CD4-positive, alpha-beta T cell treated with Interleukin-6 at 100 ng/mL for 8 hours (primary cell): ENCODE results near the gene KCTD15.

Source experiments
- DNase-seq: peaks from one replicate; pipeline ENCODE4 v3.0.0-alpha.2; 2020; ENCODE audit warnings: mixed read lengths, low spot score

The KCTD15 gene

DNA sequence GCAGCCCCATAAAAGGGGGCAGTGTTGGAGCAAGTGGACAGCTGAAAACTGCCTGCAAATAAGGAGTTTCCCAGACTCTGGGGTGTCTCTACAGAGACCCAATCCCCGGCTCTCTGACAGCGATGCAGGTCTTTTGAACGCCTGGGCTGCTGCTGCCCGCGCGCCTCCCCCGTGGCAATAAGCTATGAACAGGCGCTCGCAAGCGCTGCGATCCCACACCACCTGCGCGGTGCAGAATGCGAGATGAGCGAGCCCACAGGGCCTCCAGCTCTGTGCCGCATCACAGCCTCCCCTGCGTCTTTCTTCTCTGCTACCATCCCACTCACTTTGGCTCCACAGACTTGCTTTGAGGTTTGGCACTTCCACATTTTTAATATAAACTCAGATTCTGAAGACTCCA lies 62.3 kb downstream of the KCTD15 start:
- no peak for DNase-seq

GRCh38 chr19:33860312-33861090 lies 63.8 kb downstream of the KCTD15 start:
- no peak for DNase-seq

DNA sequence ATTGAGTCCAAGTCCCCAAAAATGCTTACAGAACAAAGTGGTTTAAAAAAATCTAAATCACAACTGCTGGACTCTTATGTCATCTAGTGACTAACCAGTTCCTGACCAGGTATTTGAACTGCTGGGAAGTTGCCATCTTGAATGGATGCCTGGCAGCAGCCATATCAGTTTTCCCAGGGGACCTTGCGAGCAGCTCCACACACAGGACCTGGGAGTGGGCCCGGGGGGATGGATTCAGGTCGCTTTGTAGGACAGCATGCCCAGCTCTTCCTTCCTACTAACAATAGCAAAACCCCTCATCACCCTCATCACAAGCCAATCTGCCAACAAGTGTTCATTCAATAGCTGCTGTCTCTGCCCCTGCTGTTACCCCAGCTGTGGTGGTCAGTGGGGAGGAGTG lies 65.3 kb downstream of the KCTD15 start:
- DNase-seq = no peak

- DNase-seq = no peak
Measured at GRCh38 chr19:33862981-33863380, 66.3 kb downstream of the KCTD15 start.

GRCh38 chr19:33863436-33863835 lies 66.8 kb downstream of the KCTD15 start:
- DNase-seq = no peak

DNA sequence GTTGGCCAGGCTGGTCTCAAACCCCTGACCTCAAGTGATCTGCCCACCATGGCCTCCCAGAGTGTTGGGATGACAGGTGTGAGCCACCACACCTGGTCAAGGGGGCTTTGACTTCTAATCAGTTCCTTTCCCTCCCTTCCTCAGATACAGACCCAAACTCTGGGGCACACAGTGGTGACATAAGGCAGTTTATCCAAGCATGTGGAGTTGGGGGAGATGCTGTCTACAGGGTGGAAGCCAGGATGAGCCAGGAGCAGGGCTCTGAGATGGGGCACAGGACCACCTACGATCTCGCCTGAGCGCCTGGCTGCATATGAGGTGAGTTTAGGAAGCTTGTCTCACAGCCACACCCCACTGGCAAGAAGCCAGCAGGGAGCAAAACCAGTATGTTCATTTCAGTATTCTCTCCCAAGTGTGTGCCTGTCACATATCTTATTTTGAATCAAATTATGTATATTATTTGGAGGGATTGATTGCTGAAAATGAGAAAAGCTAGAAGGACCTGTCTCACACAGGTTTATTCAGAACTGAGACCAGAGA lies 67.7 kb downstream of the KCTD15 start:
- DNase-seq = no peak

GRCh38 chr19:33865306-33865705 lies 68.6 kb downstream of the KCTD15 start:
- DNase-seq = no peak
